BJ (cell line): ENCODE results near the gene HDAC9. TPM values are rescaled to one million over a fixed set of nuclear protein-coding genes. Genes with fewer than 3 reads are reported as not detected.

Experiments used
- polyA plus RNA-seq: library from polyadenylated mRNA; depleted of rRNA; stranded (reverse); fragments of >200 nt; gene quantifications from 2 replicates; pipeline ENCODE4 v1.2.3, GENCODE V29; 2011
- small RNA-seq: library from RNA; depleted of rRNA; stranded (forward); fragments of <200 nt; gene quantifications from one replicate; pipeline ENCODE3, GENCODE V24; 2012; ENCODE audit warnings: low replicate concordance, low read depth; ENCODE audit not compliant: insufficient read length

HDAC9 gene
- polyA plus RNA-seq, 1 experiment, result 14.7 TPM

Small RNAs within 50 kb of the gene (small RNA-seq; reads per million reads assigned to genes)
- gene RN7SKP266, result not detected
